Measurements from ENCODE around the gene NLRP1.

The NLRP1 gene

DNA sequence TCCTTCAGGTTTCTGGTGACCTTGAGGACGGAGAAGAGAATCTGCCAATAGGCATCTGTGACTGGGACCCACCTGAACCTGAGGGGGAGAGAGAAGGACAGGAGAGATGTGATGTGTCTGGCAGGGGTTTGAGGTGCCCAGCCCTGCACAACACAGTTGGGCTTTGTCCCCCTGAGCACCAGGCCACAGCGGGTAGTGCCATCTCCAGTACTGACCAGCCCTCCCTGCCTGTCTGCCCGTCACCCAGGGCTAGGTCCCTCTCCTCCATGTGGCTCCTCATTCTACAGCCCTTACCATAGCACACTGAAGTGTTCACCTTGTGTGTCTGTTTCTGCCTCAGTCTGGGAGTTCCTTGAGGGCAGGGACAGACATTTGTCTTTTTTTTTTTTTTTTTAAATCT is 30.8 kb downstream of the NLRP1 start:
- DNase-seq, result no peak

DNA sequence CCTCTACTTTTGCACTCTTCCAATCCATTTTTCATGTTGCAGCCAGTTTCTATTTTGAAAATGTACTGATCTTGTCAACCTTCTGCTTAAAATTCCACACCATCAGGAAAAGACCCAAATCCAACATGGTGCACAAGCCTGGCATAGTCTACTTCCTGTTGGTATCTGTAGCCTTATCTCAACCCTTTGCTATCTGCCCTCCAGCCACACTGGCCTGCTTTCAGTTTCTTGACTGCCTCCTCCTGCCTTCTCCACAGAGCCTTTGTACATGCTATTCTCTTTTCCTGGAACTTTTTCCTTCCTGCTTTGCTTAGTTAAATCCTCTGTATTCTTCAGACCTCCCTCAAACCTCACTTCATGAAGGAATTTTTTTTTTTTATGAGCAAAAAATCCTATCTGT is 31.5 kb downstream of the NLRP1 start:
- DNase-seq, result no peak

DNA sequence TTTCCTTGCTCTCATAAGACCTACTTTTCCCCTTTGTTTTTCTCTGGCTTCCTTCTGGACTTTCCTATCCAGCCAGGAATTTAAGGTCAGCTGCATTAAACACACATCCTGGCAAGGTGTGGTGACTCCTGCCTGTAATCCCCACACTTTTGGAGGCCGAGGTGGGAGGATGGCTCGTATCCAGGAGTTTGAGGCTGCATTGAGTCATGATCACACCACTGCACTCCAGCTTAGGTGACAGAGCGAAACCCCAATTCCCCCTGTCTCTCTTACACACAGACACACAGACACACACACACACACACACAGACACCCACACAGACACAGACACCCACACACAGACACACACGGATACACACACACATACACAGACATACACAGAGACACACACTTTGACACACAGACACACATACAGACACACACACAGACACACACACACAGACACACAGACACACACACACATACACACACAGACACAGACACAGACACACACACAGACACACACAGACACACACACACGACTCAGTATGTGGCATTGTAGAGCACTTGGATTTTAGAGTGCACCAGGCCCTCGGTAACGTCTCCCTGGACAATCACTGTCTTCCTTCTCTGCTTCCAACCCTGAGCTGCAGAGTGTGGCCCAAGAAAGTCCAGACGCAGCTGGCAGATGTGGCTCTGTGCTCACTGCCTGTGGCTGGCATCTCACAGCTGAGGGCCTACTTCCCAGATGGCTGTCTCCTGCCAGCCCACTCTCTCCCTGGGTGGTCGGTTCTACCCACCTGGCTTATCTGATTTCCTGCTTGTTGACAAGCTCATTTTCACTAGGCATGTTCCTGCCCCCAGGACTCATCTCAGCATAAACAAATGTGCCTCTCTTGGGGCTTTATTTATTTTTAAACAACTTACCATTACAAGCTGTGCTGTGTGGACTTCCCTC is 39.0 kb downstream of the NLRP1 start:
- DNase-seq, result no peak

GRCh38 chr17:5544115-5544514 is 40.2 kb downstream of the NLRP1 start:
- no peak for DNase-seq

- DNase-seq, result no peak
These were observed 42.6 kb downstream of the NLRP1 start for GRCh38 chr17:5541610-5542202.

DNA sequence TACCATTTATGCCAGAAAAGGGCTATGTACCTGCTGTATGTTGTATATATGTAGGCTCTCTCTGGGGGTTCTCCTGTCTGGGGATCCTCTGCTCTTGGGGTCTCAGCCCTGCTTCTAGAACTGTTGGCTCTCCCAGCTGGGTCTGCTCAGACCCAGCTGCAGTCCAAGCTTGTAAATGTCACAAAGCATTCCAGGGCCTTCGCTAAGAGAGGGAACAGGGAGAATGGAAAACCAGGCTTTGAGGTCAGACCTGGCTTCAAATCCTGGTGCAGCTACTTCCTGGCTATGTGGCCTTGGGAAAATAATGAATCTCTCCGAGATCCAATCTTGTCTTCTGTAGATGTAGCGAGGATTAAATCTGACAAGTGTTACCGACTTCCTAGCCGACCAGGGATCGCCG is 44.0 kb downstream of the NLRP1 start:
- DNase-seq, result no peak

- DNase-seq, result no peak
These were observed 45.0 kb downstream of the NLRP1 start for GRCh38 chr17:5539286-5539685.

GRCh38 chr17:5536866-5537650 is 47.3 kb downstream of the NLRP1 start:
- no peak for DNase-seq

DNA sequence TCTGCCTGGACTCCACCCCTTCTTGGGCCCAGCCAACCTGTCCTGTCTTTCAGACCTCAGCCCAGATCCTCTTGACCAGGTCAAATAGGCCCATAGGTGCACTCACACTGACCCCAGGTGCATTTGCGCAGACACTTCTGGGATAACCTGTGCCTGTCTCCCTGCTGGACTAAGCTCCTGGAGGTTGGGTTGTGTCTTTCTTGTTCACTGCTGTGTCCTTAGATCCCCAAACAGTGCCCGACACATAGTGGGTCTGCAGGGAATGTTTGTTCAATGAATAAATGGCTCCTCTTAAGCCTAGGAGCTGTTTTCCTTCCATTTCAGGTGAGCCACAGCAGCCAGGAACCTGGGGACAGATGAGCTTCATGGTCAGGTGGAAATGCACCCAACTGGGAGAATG is 48.9 kb downstream of the NLRP1 start:
- DNase-seq, result no peak

- DNase-seq, result no peak
These were observed 50.6 kb downstream of the NLRP1 start for GRCh38 chr17:5533486-5534315.

DNA sequence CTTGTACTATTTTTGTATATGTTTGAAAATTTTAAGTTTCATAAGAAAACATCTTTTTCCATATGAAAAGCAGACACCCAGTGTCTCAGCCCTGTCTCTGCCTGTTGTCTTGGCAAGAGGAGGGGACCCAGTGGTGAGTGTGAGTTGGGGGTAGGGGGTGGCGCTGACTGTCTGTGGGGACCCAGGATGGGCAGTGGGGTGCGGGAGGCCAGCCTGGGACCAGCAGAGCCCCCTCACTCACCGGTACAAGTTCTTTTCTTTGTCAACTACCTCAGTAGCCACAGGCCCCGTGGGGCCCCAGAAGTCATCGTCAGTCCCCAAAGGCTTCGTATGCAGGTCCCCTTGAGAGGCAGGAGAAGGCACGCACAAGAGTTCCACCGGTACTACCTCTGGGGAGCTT is 51.7 kb downstream of the NLRP1 start:
- DNase-seq, result no peak

GRCh38 chr17:5531085-5531418 is 53.3 kb downstream of the NLRP1 start:
- DNase-seq, result no peak

GRCh38 chr17:5530265-5531084 is 53.8 kb downstream of the NLRP1 start:
- DNase-seq, result no peak

GRCh38 chr17:5527601-5528250 is 56.6 kb downstream of the NLRP1 start:
- no peak for DNase-seq

DNA sequence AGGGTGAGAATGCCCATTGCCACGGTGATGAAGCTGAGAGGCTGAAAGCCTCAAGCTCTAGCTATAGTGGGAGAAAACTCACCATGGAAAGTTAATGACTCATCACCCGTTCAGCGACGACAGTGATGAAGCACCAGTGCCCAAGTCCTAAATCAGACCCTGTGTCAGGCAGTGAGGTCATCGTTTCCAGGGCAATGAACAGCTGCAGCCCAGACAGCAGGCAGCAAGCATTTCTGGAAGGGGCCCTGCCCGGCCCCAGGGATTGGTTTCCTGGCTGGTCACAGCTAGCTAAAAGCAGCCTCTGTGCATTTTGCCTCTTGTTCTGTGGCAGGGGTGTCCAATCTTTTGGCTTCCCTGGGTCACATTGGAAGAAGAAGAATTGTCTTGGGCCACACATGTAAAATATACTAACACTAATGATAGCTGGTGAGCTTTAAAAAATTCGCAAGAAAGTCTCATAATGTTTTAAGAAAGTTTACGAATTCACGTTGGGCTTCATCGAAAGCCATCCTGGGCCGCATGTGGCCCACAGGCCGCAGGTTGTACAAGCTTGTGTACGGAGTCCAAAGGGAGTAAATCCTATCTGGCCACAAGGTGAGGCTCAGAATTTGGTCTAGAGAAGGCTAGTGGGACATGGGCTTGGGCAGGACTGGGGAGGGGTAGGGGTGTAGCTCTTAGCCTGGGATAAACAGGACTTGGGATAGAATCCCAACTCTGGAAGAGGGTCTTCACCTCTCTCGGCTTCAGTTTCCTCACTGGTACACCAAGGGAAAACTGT is 57.3 kb downstream of the NLRP1 start:
- DNase-seq, result peak; percentile 44 to 64

GRCh38 chr17:5523249-5523648 is 61.1 kb downstream of the NLRP1 start:
- DNase-seq, result no peak

GRCh38 chr17:5522476-5522875 is 61.8 kb downstream of the NLRP1 start:
- no peak for DNase-seq

DNA sequence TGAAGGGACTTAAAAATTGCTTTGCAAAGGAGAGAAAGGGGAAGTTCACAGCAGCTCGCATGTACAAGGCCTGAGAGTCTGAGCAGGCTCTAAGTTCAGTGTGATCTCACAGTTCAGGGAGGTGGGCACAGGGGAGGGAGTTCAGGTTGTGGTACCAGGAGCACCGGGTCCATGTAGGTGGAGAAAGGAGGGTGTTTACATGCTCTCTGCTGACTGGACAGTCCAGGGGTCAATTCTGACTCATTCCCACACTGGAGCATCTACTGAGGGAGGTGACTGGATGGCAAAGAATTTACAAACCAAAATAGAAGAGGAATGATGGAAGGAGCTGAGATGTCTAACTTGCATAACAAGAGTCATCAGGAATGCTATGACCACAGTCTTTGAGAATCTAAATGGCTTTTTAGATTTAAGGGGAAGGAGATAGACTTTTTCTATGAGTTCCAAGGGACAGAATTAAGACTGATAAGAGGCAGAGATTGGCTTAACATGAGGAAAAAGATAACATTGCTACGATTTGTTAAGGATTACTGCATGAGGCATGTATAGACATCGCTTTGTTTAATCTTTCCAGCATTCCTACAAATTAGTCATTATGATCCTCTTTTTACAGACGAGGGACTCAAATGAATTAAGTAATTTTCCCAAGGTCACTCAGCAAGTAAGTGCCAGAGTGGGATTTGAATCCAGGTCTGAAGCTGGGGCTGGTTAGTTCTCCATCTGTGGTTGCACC is 68.1 kb downstream of the NLRP1 start:
- no peak for DNase-seq

DNA sequence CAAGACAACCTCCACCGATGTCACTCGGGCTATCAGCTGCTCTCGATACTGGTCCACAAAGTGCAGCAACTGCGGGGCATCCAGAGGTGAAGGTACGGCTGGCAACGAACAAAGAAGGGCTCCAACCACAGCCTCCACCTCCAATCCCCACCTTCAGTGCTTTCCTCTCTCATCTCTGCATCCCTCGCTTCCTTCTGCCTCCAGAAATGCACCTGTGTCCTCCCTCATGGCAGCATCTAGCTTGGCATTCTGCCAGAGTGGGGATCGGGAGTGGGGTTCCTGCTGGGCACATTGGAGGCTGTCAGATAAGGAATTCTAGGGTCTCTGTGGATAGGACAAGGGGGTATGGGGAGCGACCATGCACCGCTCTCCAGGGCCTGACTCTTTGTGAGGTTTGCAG is 69.3 kb downstream of the NLRP1 start:
- no peak for DNase-seq

GRCh38 chr17:5513628-5514027 is 70.7 kb downstream of the NLRP1 start:
- no peak for DNase-seq

All from stimulated activated CD4-positive, alpha-beta T cell treated with anti-CD3 and anti-CD28 coated beads, Interleukin-4, amount 100 ng/mL, for 4 hours (primary cell).